Gastroesophageal sphincter (tissue), 3 donors: ENCODE measurements around the gene TLL1.

Experiments
- EP300 ChIP-seq: sonication (generic); formaldehyde crosslinking; IDR thresholded peaks from one replicate; pipeline ENCODE4 v1.6.1; 2017; ENCODE audit warnings: antibody characterized with exemption, mild to moderate bottlenecking
- POLR2A ChIP-seq, 2 donors: fragments of 450-650 bp; IDR thresholded peaks; one replicate each; pipeline ENCODE4 v1.6.1; 2017; ENCODE audit warnings: antibody characterized with exemption in 2 of 2, mild to moderate bottlenecking in 2 of 2, moderate library complexity in 1 of 2
- POLR2AphosphoS5 ChIP-seq: sonication (generic); formaldehyde crosslinking; IDR thresholded peaks from one replicate; pipeline ENCODE4 v1.6.1; 2017; ENCODE audit warnings: antibody characterized with exemption
- TF ChIP-seq, protein P1 (sequence below), 4 experiments: fragments of 200-600 bp in 2 of 4; fragments of 450-650 bp in 2 of 4; sonication (generic) in 1 of 4; IDR thresholded peaks; one replicate each; pipeline ENCODE4 v1.5.1; 2017 to 2019; ENCODE audit warnings: antibody characterized with exemption in 4 of 4, mild to moderate bottlenecking in 2 of 4, moderate library complexity in 2 of 4

GRCh38 chr4:165905405-165906027, 32.5 kb downstream of the TLL1 start:
- TF ChIP-seq, protein P1, sequence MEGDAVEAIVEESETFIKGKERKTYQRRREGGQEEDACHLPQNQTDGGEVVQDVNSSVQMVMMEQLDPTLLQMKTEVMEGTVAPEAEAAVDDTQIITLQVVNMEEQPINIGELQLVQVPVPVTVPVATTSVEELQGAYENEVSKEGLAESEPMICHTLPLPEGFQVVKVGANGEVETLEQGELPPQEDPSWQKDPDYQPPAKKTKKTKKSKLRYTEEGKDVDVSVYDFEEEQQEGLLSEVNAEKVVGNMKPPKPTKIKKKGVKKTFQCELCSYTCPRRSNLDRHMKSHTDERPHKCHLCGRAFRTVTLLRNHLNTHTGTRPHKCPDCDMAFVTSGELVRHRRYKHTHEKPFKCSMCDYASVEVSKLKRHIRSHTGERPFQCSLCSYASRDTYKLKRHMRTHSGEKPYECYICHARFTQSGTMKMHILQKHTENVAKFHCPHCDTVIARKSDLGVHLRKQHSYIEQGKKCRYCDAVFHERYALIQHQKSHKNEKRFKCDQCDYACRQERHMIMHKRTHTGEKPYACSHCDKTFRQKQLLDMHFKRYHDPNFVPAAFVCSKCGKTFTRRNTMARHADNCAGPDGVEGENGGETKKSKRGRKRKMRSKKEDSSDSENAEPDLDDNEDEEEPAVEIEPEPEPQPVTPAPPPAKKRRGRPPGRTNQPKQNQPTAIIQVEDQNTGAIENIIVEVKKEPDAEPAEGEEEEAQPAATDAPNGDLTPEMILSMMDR (IDR thresholded peaks at IDR 0.05): no peak
- TF ChIP-seq POLR2A (IDR thresholded peaks at IDR 0.05): no peak
- TF ChIP-seq POLR2AphosphoS5: no peak
- TF ChIP-seq EP300: no peak
